Measurements from ENCODE around the gene IL37. TPM values are rescaled to one million over a fixed set of nuclear protein-coding genes. Genes with fewer than 3 reads are reported as not detected.
"Not testable (repeated sequence)": the region's sequence is repeated elsewhere in the genome, so short reads cannot be mapped to it uniquely, and the experiment has no call there.

IL37 gene
- total and polyA plus RNA-seq, 9 donors = not detected

- Histone ChIP-seq H3K4me1 (ENCODE audit: insufficient read depth) (no peaks in the 10 kb centered on the region), H3K36me3 (no peaks in the 10 kb centered on the region), H3K9me3 (no peaks in the 10 kb centered on the region), H3K27ac (no peak overlapping the region), H3K27me3 (no peaks in the 10 kb centered on the region), H3K4me3 (no peak overlapping the region)
- no peak for DNase-seq
- 51 to 62% (median 52%) methylated on average over 5 of the region's 5 CpGs for WGBS, 3 donors
- intact Hi-C loops (cut with DNase I) = no loop called here
- TF ChIP-seq CTCF (IDR thresholded peaks at IDR 0.05) = no peak
- TF ChIP-seq POLR2A (IDR thresholded peaks at IDR 0.05) = no peak
- no peak for TF ChIP-seq EP300 (IDR thresholded peaks at IDR 0.05)
Measured at GRCh38 chr2:112904883-112905282, 6.1 kb upstream of the IL37 start.

GRCh38 chr2:112906276-112906675 lies 4.7 kb upstream of the IL37 start:
- no peaks in the 10 kb centered on the region for H3K36me3 ChIP-seq
- 74 to 79% (median 74%) methylated on average over 2 of the region's 2 CpGs for WGBS, 3 donors
- H3K9me3 ChIP-seq = no peaks in the 10 kb centered on the region
- no peak overlapping the region for H3K4me3 ChIP-seq
- H3K27ac ChIP-seq = no peak overlapping the region
- no peaks in the 10 kb centered on the region for H3K27me3 ChIP-seq
- H3K4me1 ChIP-seq (ENCODE audit: insufficient read depth) = no peaks in the 10 kb centered on the region
- TF ChIP-seq CTCF (IDR thresholded peaks at IDR 0.05) (no peak), EP300 (IDR thresholded peaks at IDR 0.05) (no peak), POLR2A (IDR thresholded peaks at IDR 0.05) (no peak)
- intact Hi-C loops (cut with DNase I) = no loop called here
- no peak for DNase-seq

GRCh38 chr2:112907001-112907949 lies 3.7 kb upstream of the IL37 start:
- no peak for DNase-seq
- H3K36me3 ChIP-seq = no peaks in the 10 kb centered on the region
- intact Hi-C loops (cut with DNase I) = no loop called here
- H3K9me3 ChIP-seq = no peaks in the 10 kb centered on the region
- H3K27me3 ChIP-seq = no peaks in the 10 kb centered on the region
- H3K27ac ChIP-seq = no peak overlapping the region
- no peak overlapping the region for H3K4me3 ChIP-seq
- TF ChIP-seq EP300 (IDR thresholded peaks at IDR 0.05) = no peak
- TF ChIP-seq CTCF (IDR thresholded peaks at IDR 0.05) = no peak
- 86 to 90% (median 87%) methylated on average over 12 of the region's 12 CpGs for WGBS, 3 donors
- no peaks in the 10 kb centered on the region for H3K4me1 ChIP-seq (ENCODE audit: insufficient read depth)

GRCh38 chr2:112908559-112908958 lies 2.4 kb upstream of the IL37 start:
- H3K4me1 ChIP-seq (ENCODE audit: insufficient read depth); H3K36me3 ChIP-seq; H3K4me3 ChIP-seq; DNase-seq; H3K9me3 ChIP-seq; H3K27ac ChIP-seq; intact Hi-C loops (cut with DNase I); H3K27me3 ChIP-seq: not testable (repeated sequence)
- WGBS, 3 donors = 44 to 54% (median 53%) methylated on average over 2 of the region's 2 CpGs

GRCh38 chr2:112910219-112910618 lies 746 bp upstream of the IL37 start:
- H3K4me3 ChIP-seq = no peak overlapping the region
- intact Hi-C loops (cut with DNase I) = no loop called here
- no peaks in the 10 kb centered on the region for H3K27me3 ChIP-seq
- TF ChIP-seq EP300 (IDR thresholded peaks at IDR 0.05) = no peak
- TF ChIP-seq CTCF (IDR thresholded peaks at IDR 0.05) = no peak
- no peak for TF ChIP-seq POLR2A (IDR thresholded peaks at IDR 0.05)
- no peaks in the 10 kb centered on the region for H3K4me1 ChIP-seq (ENCODE audit: insufficient read depth)
- H3K9me3 ChIP-seq = no peaks in the 10 kb centered on the region
- H3K27ac ChIP-seq = no peak overlapping the region
- H3K36me3 ChIP-seq = no peaks in the 10 kb centered on the region
- no peak for DNase-seq
